ENCODE data around the gene PTBP1. TPM values are rescaled to one million over a fixed set of nuclear protein-coding genes. Genes with fewer than 3 reads are reported as not detected.

PTBP1 gene
- total RNA-seq, 4 donors from 2014 or later = 139 to 167 (median 156) TPM

- no peak for TF ChIP-seq POLR2A (IDR thresholded peaks at IDR 0.05)
- TF ChIP-seq, protein P1, sequence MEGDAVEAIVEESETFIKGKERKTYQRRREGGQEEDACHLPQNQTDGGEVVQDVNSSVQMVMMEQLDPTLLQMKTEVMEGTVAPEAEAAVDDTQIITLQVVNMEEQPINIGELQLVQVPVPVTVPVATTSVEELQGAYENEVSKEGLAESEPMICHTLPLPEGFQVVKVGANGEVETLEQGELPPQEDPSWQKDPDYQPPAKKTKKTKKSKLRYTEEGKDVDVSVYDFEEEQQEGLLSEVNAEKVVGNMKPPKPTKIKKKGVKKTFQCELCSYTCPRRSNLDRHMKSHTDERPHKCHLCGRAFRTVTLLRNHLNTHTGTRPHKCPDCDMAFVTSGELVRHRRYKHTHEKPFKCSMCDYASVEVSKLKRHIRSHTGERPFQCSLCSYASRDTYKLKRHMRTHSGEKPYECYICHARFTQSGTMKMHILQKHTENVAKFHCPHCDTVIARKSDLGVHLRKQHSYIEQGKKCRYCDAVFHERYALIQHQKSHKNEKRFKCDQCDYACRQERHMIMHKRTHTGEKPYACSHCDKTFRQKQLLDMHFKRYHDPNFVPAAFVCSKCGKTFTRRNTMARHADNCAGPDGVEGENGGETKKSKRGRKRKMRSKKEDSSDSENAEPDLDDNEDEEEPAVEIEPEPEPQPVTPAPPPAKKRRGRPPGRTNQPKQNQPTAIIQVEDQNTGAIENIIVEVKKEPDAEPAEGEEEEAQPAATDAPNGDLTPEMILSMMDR (IDR thresholded peaks at IDR 0.05) = no peak
- 69 to 75% methylated on average over 8 to 9 of the region's 9 CpGs for WGBS, 2 donors
- no peaks in the 10 kb centered on the region for H3K36me3 ChIP-seq
- peak overlapping the region; percentile 46 to 81 (median 70) for H3K27ac ChIP-seq
- H3K9me3 ChIP-seq = no peaks in the 10 kb centered on the region
- intact Hi-C loops (cut with DNase I) = no loop called here
- peaks cover 0 to 43% (median 20%) of the 10 kb centered on the region in 3 donors for H3K4me1 ChIP-seq
- DNase-seq = no peak
- peak overlapping the region in 1 of 4 donors; percentile 24 for H3K4me3 ChIP-seq
- no peaks in the 10 kb centered on the region for H3K27me3 ChIP-seq
Observed at GRCh38 chr19:789701-790060, 7.6 kb upstream of the PTBP1 start.

- no peak for DNase-seq
- no peaks in the 10 kb centered on the region for H3K27me3 ChIP-seq
- H3K4me1 ChIP-seq = peaks cover 7 to 53% (median 27%) of the 10 kb centered on the region in 3 donors
- no peaks in the 10 kb centered on the region for H3K9me3 ChIP-seq
- no peaks in the 10 kb centered on the region for H3K36me3 ChIP-seq
- intact Hi-C loops (cut with DNase I) = no loop called here
- no peak for TF ChIP-seq POLR2A (IDR thresholded peaks at IDR 0.05)
- TF ChIP-seq, protein P1 (IDR thresholded peaks at IDR 0.05) = no peak
- H3K4me3 ChIP-seq = no peak overlapping the region
- WGBS, 2 donors = 82 to 85% methylated on average over 23 to 25 of the region's 26 CpGs
- H3K27ac ChIP-seq = peak overlapping the region in 2 of 4 donors; percentile 46 to 73
Observed at GRCh38 chr19:791007-791566, 6.2 kb upstream of the PTBP1 start.

DNA sequence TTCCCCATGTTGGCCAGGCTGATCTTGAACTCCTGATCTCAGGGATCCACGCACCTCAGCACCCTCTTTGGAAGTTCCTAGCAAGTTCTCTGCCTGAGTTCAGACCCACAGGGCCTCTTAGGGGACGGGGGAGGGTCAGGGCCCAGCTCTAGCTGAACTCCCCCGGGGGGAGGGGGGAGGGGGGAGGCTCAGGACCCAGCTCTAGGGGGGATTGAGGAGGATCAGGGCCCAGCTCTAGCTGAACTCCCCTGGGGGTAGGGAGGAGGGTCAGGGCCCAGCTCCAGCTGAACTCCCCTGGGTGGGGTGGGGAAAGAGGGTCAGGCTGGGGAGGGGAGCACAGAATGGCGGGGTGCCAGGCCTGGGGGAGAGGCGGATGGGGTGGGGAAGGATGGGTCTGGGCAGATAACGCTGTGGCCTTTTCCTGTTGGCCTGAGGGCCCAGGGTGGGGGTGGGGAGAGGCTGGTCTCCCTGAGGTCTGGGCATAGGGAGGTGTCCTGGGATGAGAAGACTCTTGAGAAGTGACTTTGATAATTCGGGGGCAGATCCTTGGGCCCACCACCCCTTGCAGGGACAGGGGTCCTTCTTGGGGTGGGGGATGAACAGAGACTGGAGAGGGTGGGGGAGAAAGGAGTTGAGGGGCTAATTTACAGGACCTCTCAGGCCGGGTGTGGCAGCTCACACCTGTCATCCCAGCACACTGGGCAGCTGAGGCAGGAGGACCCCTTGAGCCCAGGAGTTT lies 5.5 kb upstream of the PTBP1 start:
- peak overlapping the region; percentile 2 to 67 (median 48) for H3K27ac ChIP-seq
- WGBS, 2 donors = 50% methylated on average over 2 to 6 of the region's 8 CpGs
- no peaks in the 10 kb centered on the region for H3K36me3 ChIP-seq
- H3K27me3 ChIP-seq = no peaks in the 10 kb centered on the region
- no peaks in the 10 kb centered on the region for H3K9me3 ChIP-seq
- peaks cover 12 to 58% (median 31%) of the 10 kb centered on the region in 3 donors for H3K4me1 ChIP-seq
- intact Hi-C loops (cut with DNase I) = no loop called here
- H3K4me3 ChIP-seq = no peak overlapping the region
- no peak for DNase-seq
- TF ChIP-seq, protein P1 (IDR thresholded peaks at IDR 0.05) = no peak
- no peak for TF ChIP-seq POLR2A (IDR thresholded peaks at IDR 0.05)

DNA sequence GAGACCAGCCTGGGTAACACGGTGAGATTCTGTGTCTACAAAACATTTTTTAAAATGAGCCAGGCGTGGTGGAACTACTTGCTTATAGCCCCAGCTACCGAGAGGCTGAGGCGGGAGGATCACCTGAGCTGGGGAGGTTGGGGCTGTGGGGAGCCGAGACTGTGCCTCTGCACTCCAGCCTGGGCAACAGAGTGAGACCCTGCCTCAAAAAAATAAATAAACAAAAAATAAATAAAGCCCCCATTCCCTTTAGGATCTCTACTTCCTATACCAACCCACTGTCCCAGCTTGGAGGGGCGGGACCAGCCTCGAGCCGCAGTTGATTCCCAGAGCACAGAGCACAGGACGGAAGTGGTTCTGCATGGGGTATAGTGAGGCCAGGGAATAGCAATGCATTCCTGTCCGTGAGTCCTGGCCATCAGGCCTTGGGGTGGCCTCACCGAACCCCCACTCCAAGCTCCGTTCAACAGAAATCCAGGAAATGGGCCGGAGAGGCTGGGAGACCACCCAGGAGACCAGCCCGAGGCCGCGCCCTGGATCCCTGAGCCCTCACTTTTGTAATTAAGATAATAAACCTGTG lies 4.9 kb upstream of the PTBP1 start:
- Histone ChIP-seq H3K9me3 (no peaks in the 10 kb centered on the region), H3K27me3 (no peaks in the 10 kb centered on the region), H3K36me3 (no peaks in the 10 kb centered on the region), H3K4me3 (no peak overlapping the region), H3K27ac (peak overlapping the region in 3 of 4 donors; percentile 46 to 67 (median 51)), H3K4me1 (peaks cover 12 to 58% (median 31%) of the 10 kb centered on the region in 3 donors)
- no peak for DNase-seq
- intact Hi-C loops (cut with DNase I) = no loop called here
- TF ChIP-seq, protein P1 (IDR thresholded peaks at IDR 0.05) = no peak
- TF ChIP-seq POLR2A (IDR thresholded peaks at IDR 0.05) = no peak
- WGBS, 2 donors = 76 to 78% methylated on average over 7 to 10 of the region's 16 CpGs

DNA sequence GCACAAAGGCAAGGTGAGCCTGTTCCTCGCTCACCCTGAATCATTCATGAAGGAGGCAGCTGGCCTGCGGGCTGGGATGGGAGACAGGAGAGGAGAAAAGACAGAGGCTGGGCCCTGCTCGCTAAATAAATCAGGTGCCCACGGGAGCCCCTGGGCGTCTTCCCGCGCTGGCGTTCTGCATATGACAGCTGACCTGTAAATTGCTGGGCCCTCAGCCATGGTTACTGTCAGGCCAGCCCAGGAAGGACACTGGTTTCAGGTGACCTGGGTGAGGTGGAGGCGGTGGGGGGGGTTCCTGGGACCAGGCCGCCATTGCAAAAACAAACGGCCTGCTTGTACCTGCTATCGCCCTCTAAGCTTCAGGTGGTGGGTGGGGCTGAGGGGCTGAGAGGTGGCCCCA lies 3.4 kb upstream of the PTBP1 start:
- intact Hi-C loops (cut with DNase I) = no loop called here
- no peak for TF ChIP-seq POLR2A (IDR thresholded peaks at IDR 0.05)
- TF ChIP-seq, protein P1 (IDR thresholded peaks at IDR 0.05) = no peak
- no peak overlapping the region for H3K4me3 ChIP-seq
- H3K4me1 ChIP-seq = peaks cover 18 to 57% (median 32%) of the 10 kb centered on the region in 3 donors
- DNase-seq = no peak
- no peak overlapping the region for H3K27ac ChIP-seq
- H3K9me3 ChIP-seq = no peaks in the 10 kb centered on the region
- no peaks in the 10 kb centered on the region for H3K36me3 ChIP-seq
- 60 to 83% methylated on average over 1 to 11 of the region's 12 CpGs for WGBS, 2 donors
- H3K27me3 ChIP-seq = no peaks in the 10 kb centered on the region

All from esophagus squamous epithelium (tissue), 5 donors.